HG02884 (cell line): Measurements from ENCODE around the gene CRYBG1.
A peak's percentile ranks its signal among the peaks of the same experiment; 100 is the strongest.
"Not testable (repeated sequence)": the region's sequence is repeated elsewhere in the genome, so short reads cannot be mapped to it uniquely, and the experiment has no call there.

Experiments
- ATAC-seq: cut with Tn5 transposase; IDR thresholded peaks from one replicate; pipeline ENCODE4 v1.9.1; 2021; ENCODE audit warnings: mild to moderate bottlenecking, moderate library complexity; ENCODE audit not compliant: unreplicated experiment

CRYBG1 gene

GRCh38 chr6:106574741-106575458 lies 214.4 kb downstream of the CRYBG1 start:
- ATAC-seq, result no peak

GRCh38 chr6:106579281-106579680 lies 218.8 kb downstream of the CRYBG1 start:
- no peak for ATAC-seq

DNA sequence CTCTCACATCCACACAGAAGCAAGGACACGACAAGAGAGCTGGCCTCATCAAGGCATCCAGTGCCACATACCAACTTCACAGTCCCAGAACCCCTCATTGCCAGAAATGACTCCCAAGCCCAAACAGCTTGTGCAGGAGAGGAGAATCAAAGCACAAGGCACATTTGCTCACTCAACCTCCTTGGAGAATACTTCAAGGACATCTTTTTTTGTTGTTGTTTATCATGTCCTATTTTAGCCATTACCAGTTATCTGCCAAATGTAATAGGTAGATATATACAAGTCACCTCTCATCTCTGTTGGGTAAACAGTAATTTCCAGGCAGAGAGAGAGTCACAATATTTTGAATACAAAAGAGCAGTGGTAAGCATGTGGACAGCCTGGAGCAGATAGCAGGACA lies 221.0 kb downstream of the CRYBG1 start:
- no peak for ATAC-seq

DNA sequence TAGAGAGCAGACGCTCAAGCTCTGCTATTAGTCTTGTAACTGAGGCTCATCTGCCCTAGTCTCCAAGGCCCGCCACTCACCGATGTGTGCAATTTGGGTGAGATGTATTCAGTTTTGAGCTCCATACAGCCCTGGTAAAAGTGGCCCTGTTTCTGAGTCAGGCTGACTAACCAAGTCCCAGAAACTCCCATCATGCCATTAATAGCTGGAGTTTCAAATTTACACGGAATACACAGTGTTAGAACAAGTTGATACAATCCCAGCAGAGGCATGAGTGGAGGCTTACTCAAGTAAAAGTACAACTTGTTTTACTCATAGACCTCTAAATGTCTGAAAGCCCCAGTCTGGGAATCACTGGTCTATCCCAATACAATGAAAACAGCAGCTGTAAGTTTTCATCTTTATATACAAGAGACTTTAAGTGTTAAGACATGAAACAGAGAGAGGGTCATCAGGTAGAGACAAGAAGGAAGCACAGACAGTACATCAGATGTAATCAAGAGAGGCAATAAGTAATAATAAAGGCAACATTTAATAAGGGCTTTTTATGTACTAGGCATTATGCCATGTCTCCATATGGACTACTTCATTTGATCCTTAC lies 226.4 kb downstream of the CRYBG1 start:
- ATAC-seq, result no peak

- not testable (repeated sequence) for ATAC-seq
These were observed 228.4 kb downstream of the CRYBG1 start for GRCh38 chr6:106588937-106589336.

GRCh38 chr6:106591111-106591825 lies 230.8 kb downstream of the CRYBG1 start:
- no peak for ATAC-seq

GRCh38 chr6:106599440-106599839 lies 238.9 kb downstream of the CRYBG1 start:
- ATAC-seq, result no peak

DNA sequence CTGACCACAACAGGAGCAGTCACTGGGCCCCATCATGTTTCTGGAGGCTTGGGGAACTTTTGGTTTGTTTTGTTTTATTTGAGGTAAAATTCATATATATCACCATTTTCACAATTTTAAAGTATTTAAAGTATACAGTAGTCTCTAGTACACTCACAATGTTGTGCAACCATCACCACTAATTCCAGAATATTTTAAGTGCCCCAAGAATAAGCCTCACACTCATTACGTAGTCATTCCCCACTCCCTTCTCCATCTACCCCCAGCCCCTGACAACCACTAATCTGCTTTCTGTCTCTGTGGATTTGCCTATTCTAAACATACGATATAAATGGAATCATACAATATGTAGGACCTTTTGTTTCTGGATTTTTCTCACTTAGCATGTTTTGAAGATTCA lies 239.8 kb downstream of the CRYBG1 start:
- no peak for ATAC-seq

DNA sequence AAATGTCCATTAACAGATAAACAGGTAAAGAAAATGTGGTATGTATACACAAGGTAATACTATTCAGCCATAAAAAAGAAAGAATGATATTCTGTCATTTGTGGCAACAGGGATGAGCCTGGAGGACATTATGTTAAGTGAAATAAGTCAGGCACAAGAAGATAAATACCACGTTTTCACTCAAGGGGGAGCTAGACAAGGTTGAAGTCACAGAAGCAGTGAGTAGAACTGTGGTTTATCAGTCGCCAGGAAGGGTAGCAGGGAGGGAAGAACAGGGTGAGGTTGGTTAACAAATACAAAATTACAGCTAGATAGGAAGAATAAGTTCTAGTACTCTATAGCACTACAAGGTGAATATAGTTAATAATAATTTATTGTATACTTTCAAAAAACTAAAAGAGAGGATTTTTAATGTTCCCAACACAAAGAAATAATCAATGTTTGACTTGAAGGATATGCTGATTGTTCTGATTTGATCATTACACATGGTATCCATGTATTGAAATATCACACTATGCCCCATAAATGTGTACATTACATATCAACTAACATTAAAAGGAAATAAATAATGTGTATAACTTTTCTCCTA lies 247.7 kb downstream of the CRYBG1 start:
- ATAC-seq, result peak; percentile 69

DNA sequence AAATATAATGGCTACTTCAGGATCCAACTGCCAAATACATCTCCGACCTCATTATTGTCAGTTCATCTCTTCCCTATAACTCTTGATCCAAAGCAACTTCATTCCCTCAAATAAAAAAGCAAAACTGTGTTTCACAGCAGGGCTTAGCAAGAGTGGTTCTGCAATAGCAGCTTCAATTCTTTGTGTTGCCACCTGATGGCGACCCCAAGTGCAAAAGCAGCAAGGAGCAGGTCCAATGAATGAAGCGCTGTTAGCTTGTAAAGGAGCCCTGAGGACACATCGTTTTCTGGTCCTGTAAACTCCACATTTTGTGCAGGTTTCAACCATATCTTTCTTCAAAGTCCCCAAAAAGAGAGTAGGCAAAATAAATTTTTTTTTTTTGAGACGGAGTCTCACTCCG lies 249.2 kb downstream of the CRYBG1 start:
- ATAC-seq, result no peak

- no peak for ATAC-seq
These were observed 250.5 kb downstream of the CRYBG1 start for GRCh38 chr6:106611030-106611429.

- no peak for ATAC-seq
These were observed 252.3 kb downstream of the CRYBG1 start for GRCh38 chr6:106612671-106613416.

DNA sequence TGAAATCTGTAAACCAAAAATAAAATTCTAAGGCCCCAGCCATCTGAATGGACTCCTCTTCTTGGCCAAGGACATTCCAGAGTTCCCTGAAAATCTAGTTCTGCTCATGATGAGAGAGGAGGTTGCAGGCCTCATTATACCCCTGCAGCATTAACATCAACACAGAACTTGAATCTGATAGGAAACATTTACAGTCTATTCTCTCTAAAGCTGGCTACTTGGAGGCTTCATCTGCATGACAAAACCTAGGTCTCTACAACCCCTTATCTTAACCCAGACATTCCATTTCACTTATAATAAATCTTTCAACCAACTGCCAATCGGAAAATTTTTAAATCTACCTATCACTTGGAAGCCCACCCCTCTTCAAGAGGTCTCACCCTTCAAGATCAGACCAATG lies 253.1 kb downstream of the CRYBG1 start:
- ATAC-seq, result no peak

- no peak for ATAC-seq
These were observed 253.6 kb downstream of the CRYBG1 start for GRCh38 chr6:106614166-106614565.

GRCh38 chr6:106614592-106615257 lies 254.2 kb downstream of the CRYBG1 start:
- ATAC-seq, result no peak

GRCh38 chr6:106617302-106617701 lies 256.8 kb downstream of the CRYBG1 start:
- ATAC-seq, result no peak

- no peak for ATAC-seq
These were observed 257.3 kb downstream of the CRYBG1 start for GRCh38 chr6:106617857-106618256.

- ATAC-seq, result no peak
These were observed 257.8 kb downstream of the CRYBG1 start for GRCh38 chr6:106618324-106618723.

- no peak for ATAC-seq
These were observed 258.7 kb downstream of the CRYBG1 start for GRCh38 chr6:106619223-106619622.

DNA sequence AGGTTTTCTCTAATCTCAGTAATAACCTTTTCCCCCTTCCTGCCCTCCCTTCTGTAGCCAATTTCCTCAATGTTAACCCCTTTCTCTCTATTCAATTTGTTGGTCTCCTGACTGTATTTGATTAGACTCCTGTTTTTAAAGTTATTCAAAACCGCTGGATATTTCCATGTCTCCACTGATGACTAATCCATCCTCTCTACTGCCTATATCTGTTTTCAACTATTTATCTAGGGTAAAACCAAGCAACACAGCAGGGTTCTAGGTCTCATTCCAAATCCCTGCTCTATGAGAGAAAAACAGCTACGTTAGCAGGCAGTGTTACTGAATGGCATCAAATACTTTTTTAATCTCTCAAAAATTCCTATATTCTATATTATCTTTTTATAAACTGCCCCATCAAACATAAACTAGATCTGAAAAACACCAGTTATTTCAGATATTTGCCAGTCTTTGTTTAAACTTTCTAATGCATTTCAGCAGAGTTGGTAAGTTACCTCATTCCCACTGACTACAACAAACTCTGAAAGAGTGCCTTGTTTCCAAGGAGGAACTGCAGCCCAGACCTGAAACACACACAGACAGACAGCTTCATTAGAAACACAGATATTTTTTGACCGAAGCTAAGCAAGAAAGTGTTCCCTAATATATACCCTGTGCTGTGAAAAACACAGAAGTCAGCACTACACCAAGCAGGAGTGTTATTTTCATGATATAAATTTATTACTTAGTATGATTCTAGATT lies 260.6 kb downstream of the CRYBG1 start:
- no peak for ATAC-seq
